ENCODE data around the gene TAS2R3.
"Not testable (repeated sequence)": the region's sequence is repeated elsewhere in the genome, so short reads cannot be mapped to it uniquely, and the experiment has no call there.

The TAS2R3 gene

GRCh38 chr7:141763797-141764196 lies at the start of gene TAS2R3:
Gene TAS2R3, plus strand, starts transcription at chr7:141764097. Its CDS starts 62 bp downstream, at chr7:141764159.
- DNase-seq, result no peak

- no peak for DNase-seq
These were observed 49.3 kb upstream of the TAS2R3 start for GRCh38 chr7:141714571-141714970.

- no peak for DNase-seq
These were observed 48.9 kb upstream of the TAS2R3 start for GRCh38 chr7:141715018-141715417.

GRCh38 chr7:141715794-141716689 lies 47.9 kb upstream of the TAS2R3 start:
- DNase-seq, result no peak

GRCh38 chr7:141717450-141717849 lies 46.4 kb upstream of the TAS2R3 start:
- DNase-seq, result no peak

GRCh38 chr7:141722529-141722928 lies 41.4 kb upstream of the TAS2R3 start:
- no peak for DNase-seq

GRCh38 chr7:141729020-141729419 lies 34.9 kb upstream of the TAS2R3 start:
- no peak for DNase-seq

- DNase-seq, result no peak
These were observed 32.3 kb upstream of the TAS2R3 start for GRCh38 chr7:141731476-141732149.

- no peak for DNase-seq
These were observed 26.6 kb upstream of the TAS2R3 start for GRCh38 chr7:141737118-141737835.

- DNase-seq, result peak; percentile 71 to 80 (median 80)
These were observed 25.9 kb upstream of the TAS2R3 start, which contains the start of gene SSBP1 for GRCh38 chr7:141737836-141738591. Gene SSBP1, plus strand, starts transcription at chr7:141738358. Its CDS starts 809 bp downstream, at chr7:141739167.

GRCh38 chr7:141738592-141739013 lies 25.3 kb upstream of the TAS2R3 start:
- no peak for DNase-seq

GRCh38 chr7:141739250-141739649 lies 24.6 kb upstream of the TAS2R3 start:
- no peak for DNase-seq

- DNase-seq, result no peak
These were observed 21.7 kb upstream of the TAS2R3 start for GRCh38 chr7:141742229-141742628.

- DNase-seq, result no peak
These were observed 19.8 kb upstream of the TAS2R3 start for GRCh38 chr7:141744131-141744530.

- no peak for DNase-seq
These were observed 15.5 kb upstream of the TAS2R3 start for GRCh38 chr7:141748396-141748795.

GRCh38 chr7:141751904-141752303 lies 12.0 kb upstream of the TAS2R3 start:
- not testable (repeated sequence) for DNase-seq

- no peak for DNase-seq
These were observed 11.3 kb upstream of the TAS2R3 start for GRCh38 chr7:141752634-141753033.

- DNase-seq, result no peak
These were observed 9.0 kb upstream of the TAS2R3 start for GRCh38 chr7:141754939-141755338.

- DNase-seq, result not testable (repeated sequence)
These were observed 6.2 kb downstream of the TAS2R3 start for GRCh38 chr7:141770083-141770583.

- DNase-seq, result no peak
These were observed 12.5 kb downstream of the TAS2R3 start, which contains the start of gene TAS2R4 for GRCh38 chr7:141776374-141776773. Gene TAS2R4, plus strand, starts transcription at chr7:141776674. Its CDS starts 1,815 bp downstream, at chr7:141778489.

- no peak for DNase-seq
These were observed 22.0 kb downstream of the TAS2R3 start for GRCh38 chr7:141785706-141786552.

All from activated CD4-positive, CD25-positive, alpha-beta regulatory T cell (primary cell).